GM21786 (cell line): ENCODE results near the gene SPAG8.

Source experiments
- ATAC-seq: cut with Tn5 transposase; IDR thresholded peaks from one replicate; pipeline ENCODE4 v1.9.1; 2021; ENCODE audit not compliant: unreplicated experiment

Gene SPAG8

DNA sequence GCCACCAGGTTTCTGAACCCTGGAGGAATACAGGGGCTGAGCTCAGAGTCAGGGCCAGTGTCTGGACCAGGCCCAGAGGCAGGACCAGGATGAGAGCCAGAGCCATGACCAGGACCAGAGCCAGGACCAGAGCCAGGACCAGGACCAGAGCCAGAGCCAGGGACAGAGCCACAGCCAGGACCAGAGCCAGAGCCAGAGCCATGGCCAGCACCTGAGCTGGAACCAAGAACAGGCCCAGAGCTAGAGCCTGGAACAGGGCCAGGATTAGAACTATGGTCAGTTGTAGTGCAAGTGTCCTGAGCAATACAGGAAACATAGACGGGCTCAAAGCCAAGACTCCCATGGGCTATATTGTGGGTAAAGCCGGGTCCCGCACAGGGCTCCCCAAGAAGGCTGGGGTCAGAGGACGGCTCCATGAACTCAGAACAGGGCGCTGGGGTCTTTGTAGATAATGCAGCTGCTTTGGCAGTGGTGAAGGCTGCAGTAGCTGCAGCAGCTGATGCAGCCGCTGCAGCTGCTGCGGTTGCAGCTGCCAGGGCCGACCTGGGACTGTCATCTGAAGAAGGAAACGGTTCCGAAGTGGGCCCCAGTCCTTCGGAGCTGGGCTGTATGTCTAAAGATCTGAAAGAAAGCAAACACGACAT, 559 bp downstream of the SPAG8 start:
- ATAC-seq, result no peak

DNA sequence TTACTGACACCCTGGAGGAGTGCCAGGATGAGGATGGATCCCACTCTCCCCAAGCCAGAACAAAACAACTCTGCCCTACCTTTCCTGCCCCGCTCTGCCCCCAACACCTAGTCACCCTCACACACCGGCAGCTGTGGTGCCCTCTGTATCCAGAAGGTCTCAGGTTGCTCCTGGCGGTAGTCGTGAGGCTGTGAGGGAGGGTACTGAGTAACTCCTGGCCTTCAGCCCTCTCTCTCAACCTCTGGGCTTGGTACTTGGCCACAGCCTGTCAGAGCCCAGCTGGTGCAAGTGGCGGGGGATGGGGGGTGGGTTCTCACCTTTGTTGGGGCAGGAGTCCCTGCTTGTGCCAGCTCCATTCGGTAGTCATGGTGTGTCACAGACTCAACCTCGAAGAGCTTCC, 1.9 kb downstream of the SPAG8 start:
- ATAC-seq, result no peak

DNA sequence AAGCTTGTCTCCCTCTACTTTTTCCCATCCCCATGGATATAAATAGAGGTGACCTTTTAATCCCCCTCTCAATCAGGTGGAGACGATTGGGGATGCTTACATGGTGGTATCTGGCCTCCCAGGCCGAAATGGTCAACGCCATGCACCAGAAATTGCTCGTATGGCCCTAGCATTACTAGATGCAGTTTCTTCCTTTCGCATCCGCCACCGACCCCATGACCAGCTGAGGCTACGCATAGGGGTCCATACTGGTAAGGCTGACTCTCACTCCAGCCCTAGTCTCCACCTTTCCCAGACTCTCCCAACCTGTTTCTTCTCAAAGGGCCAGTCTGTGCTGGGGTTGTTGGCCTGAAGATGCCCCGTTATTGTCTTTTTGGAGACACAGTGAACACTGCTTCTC, 3.6 kb downstream of the SPAG8 start:
- ATAC-seq, result no peak

DNA sequence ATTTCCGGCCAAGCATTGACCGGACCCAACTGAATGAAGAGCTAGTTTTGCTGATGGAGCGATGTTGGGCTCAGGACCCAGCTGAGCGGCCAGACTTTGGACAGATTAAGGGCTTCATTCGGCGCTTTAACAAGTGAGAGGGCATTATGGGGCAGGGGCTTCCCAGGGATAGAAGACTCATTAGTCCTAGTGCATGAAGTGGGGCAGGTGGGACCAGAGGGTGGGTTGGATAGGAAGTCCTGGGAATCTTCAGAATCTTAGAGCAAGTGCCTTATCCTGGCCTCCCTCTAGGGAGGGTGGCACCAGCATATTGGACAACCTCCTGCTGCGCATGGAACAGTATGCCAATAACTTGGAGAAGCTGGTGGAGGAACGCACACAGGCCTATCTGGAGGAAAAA, 6.0 kb downstream of the SPAG8 start:
- no peak for ATAC-seq

DNA sequence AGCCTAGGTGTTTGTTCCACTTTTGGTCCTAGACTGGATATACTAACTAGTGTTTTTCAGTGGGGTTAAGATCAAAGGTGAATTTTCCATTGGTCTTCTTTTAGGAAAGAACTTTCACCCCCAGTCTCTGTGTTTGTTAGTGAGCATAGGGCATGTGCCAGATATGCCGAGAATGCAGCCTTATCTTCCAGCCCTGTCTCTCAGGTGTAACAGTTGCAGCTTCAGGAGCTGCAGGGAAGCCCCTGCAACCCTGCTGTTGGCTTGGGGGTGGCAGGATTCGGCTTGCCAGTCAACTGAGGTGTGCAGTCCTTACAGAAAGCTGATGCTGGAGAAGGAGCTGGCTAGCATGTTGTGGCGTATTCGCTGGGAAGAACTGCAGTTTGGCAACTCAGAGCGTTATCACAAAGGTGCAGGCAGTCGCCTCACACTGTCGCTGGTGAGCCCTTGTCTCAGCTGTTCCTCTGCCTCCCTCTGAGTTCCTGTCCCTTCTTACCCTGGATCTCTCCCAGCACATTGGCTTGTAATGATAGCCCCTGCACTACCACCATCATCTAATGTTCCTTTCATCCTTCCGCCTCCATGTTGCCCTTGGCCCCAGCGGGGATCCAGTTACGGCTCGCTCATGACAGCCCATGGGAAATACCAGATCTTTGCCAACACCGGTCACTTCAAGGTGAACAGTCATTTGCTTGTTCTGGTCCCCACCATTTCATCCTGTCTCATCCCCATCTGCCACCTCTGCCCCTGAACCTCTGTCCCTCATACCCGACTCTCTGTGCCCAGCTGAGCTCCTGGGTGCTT, 10.5 kb downstream of the SPAG8 start:
- no peak for ATAC-seq

DNA sequence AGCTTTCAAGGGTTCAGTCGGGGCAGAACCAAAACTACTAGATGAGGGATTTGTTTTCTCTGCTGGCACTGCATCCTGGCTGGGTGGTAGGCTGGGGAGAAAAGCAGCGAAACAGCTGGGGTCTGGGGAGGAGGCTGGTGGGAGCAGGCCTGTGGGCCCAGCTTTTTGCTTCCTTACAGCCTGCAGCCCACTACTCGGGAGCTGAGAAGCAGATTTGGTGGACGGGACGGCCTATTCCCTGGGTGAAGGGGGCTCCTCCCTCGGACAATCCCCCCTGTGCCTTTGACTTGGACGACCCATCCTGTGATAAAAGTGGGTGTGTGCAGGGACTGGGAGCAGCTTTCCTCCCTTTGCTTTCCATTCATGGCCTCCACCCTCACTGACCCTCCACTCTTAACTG, 11.5 kb downstream of the SPAG8 start:
- no peak for ATAC-seq

DNA sequence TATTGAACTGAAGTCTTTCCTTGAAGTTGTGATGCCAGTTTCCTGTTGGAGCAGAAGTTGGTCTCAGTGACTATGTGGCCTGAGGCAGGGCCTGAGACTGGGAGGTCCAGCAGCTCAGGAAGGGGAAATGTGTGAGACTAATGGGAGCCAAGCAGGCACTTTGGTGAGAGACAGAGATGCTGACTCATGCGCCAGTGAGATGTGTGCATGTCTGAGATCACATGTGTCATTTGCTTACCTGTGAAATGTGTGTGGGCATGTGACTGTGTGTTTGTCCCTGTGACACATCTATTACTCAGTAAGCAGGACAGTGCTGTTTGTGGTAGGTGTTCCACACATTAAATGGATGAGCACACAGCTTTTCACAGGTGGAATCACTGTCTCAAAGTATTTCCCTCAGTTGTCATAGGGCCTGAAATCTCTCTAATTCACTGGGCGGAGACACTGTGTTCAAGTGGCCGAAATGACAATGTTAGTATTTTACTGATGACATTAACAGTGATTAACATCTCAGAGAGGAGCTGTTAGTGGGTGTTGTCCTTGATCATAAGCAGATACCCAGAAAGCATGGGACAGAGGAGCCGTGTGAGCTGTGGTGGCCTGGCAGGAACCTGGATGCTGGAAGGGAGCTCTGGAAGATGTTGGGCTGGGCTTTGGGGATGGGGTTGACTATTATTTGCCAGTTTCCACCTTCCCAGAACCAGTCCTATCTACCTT, 13.2 kb downstream of the SPAG8 start:
- ATAC-seq, result no peak

DNA sequence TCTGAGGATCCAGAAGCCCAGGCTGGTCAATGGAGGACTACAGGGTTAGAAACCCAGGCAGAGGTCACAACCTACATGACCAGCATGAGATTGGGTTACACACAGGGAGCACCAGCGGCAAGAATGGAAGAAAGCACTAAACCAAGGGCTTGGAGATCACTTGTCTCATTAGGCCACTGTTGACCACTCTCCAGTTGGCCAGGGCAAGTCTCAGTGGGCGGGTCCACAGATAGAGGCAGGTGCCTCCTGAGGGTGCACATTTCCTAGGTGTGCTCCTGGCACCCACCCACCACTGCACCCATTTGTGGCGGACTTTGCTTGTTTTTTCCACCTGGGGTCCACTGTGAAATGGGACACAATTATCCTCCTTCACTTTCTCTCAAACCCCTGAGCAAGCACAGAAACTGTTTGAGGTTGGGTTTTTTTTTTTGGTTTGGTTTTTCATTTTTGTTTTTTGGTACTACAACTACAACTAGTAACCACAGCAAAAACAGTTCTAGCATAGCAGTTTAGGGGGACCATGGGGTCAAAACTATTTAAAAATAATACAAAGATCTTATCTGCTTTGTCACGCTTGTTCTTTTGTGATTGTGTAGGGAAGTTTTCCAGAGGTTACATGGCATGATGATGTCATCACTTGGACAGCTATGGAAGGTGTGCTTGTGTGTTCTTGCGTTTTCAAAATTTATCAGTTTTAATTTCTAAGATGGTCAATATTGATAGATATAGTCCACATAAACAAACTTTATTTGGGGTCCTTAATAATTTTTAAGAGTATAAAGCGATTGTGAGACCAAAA, 14.6 kb downstream of the SPAG8 start:
- no peak for ATAC-seq

DNA sequence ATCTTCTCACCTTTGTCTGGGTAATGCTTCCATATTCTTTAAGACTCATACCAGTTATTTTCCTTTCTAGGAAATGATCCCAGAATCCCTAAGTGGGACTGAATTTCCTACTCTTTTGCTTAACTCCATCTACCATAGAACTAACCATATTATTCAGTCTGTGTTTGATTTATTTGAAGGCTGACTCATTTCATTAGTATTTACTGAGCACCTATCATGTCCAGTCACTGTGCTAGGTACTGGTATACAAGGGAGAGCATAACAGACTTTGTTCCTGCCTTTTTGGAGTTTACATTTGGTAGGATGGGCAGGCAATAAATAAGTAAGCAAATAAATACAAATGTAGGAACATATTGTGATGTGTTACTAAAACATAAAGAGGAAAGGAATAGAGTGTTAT, 16.4 kb downstream of the SPAG8 start:
- ATAC-seq, result no peak

DNA sequence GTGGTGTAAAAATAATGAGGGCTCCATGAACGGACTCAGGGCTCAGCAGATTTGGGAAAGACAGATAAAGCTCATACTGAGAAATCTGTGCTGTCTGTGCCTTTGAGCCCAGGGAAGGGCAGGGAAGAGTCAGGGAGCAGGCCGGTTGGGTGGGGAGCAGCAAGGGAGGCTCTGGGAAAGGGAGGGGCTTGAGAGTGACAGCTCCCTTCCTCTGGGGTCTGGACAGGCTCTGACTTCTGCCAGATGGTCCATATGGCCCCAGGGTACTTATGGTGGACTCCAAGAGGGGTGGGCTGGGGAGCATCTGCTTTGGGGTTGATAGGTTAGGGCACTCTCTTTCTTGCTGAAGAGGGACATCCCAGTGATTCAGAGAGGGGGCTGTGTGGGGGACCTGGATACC, 18.6 kb downstream of the SPAG8 start:
- no peak for ATAC-seq

DNA sequence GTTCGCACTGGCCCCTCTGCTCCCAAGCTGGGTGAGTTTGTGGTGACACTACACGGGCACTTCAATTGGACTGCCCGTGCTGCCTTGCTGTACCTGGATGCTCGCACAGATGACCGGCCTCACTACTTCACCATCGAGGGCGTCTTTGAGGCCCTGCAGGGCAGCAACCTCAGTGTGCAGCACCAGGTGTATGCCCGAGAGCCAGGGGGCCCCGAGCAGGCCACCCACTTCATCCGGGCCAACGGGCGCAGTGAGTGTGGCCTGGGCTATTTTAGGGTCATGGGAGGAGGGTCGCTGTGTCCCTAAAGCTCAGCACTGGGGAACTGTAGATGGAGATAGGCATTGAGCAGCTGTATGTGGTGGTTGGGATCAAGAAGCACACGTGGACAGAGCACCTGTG, 19.2 kb downstream of the SPAG8 start:
- no peak for ATAC-seq

DNA sequence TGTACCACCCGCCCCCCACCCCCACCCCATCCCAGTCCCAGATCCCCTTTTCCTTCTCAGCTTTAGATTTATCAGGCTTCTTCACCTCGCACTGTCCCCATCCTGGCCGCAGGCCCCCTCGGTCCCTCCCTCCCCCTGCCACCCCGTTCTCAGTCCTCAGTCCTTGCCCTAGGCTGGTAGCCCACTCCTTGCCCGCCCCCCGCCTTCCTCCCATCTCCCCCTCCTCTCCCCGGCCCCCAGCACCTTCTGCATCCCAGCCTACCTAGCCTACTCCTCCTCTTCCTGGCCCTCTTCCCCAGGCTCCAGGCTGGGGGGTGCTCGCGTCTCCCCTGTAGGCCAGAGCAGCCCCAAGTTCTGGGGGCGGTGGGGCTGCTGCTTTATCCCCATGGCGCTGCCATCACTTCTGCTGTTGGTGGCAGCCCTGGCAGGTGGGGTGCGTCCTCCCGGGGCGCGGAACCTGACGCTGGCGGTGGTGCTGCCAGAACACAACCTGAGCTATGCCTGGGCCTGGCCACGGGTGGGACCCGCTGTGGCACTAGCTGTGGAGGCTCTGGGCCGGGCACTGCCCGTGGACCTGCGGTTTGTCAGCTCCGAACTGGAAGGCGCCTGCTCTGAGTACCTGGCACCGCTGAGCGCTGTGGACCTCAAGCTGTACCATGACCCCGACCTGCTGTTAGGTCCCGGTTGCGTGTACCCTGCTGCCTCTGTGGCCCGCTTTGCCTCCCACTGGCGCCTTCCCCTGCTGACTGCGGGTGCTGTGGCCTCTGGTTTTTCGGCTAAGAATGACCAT, 19.8 kb downstream of the SPAG8 start:
- no peak for ATAC-seq

DNA sequence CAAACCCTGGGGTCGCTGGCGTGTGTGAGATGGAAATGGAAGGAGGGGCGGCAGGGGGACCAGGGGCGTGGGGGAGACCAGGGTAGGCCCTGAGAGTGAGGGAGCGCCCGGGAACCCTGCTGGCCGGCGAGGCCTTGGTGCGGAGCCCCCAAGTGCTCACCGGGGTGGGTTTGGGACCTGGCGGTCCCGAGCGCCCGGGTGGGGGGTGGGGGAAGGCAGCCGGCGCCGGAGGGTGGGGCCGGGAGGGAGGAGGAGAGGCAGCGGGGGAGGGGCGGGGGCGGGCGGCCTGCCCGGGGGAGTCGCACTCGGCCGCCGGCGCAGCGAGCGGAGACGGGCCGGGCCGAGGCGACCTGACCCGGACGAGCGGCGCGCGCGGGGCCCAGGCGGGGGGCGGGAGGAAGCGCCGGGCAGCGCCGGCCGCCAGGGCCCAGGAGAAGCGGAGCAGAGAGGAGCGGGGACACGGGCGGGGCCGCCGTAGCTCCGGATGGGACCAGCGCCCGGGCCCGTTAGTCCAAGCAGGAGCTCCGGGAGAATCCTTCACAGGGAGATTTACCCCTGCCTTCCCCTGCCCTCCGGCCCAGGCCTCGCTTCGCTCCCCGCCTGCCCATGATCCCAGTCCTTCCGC, 20.7 kb downstream of the SPAG8 start, which contains the start of gene NPR2:
Gene NPR2, plus strand, starts transcription at position 295 of the 625 bp plus-strand sequence. CDS start 818 bp downstream, outside the sequence.
- ATAC-seq, result no peak

DNA sequence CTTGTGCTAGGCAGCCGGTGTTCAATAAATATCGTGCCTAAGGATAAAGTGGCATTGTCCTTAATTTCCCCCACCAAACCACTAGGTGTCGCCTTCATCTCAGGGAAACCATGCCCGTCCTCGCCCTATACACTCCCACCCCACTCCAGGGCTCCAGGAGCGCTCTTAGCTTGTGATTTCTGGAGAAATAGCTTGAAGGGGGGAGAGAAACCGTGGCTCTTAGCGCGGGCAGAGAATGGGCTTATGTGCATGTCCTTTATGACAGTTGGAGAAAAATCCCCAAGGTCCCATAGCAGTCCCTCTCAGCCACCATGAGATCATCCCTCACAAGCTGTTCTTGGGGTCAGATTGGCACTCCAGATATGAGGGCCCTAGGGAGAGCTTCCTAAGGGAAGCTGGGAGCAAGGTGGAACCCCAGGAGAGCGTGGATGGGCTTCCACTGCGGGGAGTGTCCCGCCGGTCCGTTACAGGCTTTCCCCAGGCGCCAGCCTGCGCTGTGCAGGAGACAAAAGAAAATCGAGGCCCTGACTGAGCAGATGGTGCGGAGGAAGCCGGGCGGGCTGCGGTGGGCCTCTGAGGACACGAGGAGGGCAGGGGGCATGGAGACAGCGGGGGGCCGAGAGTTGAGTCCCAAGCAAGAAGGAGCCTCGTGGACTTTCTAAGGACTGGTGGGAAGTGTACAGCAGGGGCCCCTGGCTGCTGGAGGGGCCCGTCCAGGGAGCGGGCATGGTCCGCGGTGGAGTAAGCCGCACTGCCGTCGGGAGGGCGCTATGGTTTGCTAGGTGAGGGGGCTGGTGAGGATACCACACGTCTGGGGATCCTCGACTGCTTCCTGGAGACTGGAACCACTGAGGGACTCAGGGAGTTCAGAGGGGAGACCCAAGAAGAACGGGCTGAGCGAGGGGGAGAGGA, 21.4 kb downstream of the SPAG8 start:
- no peak for ATAC-seq

DNA sequence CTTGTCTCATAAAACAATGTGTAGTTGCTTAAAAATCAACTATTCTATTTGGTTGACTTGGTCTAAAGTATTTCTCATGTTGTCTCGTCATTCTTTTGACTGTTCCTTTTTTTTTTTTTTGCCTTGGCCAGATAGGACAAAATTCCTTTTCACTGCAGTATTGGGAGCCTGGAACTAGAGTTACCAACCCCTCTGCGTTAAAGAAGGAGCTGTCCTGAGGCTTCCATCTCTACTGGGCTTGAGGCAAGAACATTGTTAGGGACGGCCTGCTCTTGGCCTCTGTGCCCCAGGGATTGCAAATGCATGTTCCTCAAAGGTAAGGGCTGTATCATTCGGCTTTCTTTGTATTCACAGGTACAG, 22.1 kb downstream of the SPAG8 start:
- no peak for ATAC-seq

DNA sequence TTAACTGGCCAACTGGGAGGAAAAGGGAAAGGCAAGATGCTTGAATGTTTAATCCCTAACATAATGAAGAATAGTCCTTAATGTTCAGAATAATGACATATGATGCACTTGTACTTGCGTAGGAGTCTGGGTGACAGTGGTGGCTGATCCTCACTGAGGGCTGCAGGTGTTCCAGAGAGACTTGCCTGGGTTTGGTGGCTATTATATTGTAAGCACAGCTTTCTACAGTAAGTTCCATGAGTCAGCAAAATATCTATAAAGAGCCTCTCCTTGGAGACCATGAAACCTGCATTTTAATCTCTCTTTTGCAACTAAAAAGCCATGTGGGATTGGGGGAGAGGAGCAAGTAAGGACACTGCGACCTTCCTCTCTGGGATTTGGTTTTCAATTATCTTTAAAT, 22.5 kb downstream of the SPAG8 start:
- ATAC-seq, result no peak

DNA sequence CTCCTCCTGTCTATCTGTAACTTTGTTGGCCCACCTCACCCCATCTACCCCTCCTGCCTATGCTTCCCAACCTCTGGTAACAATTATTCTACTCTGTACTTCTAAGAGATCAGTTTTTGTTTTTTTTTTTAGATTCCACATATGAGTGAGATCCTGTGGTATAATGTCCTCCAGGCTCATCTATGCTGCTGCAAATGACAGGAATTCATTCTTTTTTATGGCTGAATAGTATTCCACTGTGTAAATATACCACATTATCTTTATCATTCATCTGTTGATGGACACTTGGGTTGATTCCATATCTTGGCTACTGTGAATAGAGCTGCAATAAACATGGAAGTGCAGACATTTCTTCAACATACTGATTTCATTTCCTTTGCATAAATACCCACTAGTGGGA, 28.6 kb downstream of the SPAG8 start:
- ATAC-seq, result no peak

DNA sequence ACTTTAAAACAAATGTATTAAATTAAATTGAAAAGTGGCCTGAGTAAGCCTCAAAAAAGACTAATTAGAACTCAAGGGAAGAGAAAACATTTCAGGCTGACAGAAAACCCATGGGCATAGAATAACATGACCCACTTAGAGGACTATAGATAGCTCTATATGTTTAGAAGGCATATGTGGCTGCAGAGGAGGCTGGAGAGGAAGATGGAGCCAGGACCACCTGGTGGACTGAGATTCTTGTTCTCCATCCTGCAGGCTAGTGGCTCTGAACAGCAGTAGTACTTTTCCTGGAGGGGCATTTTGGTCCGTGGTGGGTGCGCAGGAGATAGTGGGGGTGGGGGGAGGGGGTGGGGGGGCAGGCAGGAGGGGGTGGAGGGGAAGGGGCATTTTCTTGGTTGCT, 31.0 kb downstream of the SPAG8 start:
- ATAC-seq, result no peak

DNA sequence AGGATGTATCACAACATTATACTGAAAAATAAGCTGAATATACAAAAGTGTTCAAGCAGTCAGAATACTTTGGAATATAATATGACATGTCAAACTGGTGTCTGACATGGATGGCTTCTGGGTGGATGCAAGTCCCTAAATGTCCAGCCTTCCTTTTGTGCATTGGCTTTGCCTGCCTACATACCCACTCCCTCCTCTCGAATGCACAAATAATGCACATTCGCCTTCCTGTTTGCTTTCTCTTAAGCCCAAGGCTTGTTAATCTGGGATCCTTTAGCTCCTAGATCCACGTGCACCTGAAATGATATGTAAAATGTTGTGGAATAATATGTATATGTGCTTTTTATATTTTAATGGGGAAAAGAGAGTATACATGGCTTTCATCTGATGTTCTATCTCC, 33.6 kb downstream of the SPAG8 start:
- no peak for ATAC-seq
